Kidney capillary endothelial cell (primary cell): Measurements from ENCODE around the gene TBKBP1.
"Not testable (repeated sequence)": the region's sequence is repeated elsewhere in the genome, so short reads cannot be mapped to it uniquely, and the experiment has no call there.

Experiments used
- DNase-seq: peaks from one replicate; pipeline ENCODE4 v3.0.0-alpha.2; 2018; ENCODE audit warnings: low spot score

Gene TBKBP1

DNA sequence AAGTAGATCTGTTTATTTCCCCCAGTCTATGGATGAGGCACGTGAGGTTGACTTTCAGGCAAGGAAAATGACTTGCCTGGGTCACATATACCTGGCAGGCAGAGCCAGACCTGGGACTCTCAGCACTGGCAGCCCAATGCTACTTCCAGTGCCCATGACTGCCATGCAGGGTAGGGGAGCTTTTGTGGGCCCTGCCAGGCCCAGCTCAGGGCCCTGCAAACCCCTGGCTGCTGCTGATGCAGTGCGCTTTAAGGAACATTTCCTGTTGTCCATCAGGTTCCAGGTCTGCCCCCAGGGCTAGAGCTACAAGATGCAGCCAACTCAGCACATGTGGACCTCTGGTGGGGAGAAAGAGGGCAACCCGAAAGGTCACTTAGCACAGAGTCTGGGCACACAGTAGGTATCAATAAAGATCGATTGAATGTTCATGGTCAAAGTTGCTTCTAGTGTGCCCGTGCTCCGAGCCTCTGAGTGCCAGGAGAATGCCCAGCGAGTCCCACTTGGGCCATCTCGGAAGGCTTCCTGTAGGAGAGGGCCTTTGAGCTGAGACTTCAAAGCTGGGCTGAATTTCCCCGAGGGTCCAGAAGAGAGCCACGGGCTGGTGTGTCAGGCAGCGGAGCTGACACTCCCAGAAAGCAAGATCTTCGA lies 38.6 kb downstream of the TBKBP1 start:
- DNase-seq: no peak

DNA sequence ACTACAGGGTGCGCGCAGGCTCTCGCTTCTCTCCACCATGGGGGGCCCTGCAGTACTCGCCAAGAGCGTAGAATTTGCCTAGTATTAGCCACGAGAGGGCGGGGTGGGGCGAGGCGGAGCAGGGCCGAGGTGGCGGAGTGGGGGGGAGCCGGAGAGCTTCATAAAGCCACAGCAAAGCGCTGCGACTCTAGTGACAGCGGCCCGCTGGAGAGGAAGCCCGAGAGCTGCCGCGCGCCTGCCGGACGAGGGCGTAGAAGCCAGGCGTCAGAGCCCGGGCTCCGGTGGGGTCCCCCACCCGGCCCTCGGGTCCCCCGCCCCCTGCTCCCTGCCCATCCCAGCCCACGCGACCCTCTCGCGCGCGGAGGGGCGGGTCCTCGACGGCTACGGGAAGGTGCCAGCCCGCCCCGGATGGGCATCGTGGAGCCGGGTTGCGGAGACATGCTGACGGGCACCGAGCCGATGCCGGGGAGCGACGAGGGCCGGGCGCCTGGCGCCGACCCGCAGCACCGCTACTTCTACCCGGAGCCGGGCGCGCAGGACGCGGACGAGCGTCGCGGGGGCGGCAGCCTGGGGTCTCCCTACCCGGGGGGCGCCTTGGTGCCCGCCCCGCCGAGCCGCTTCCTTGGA lies 39.2 kb downstream of the TBKBP1 start, which contains the start of gene TBX21:
TBX21 (plus strand) TSS at position 190 of the 627 bp plus-strand sequence; CDS start at position 409, 219 bp downstream.
- DNase-seq: no peak

DNA sequence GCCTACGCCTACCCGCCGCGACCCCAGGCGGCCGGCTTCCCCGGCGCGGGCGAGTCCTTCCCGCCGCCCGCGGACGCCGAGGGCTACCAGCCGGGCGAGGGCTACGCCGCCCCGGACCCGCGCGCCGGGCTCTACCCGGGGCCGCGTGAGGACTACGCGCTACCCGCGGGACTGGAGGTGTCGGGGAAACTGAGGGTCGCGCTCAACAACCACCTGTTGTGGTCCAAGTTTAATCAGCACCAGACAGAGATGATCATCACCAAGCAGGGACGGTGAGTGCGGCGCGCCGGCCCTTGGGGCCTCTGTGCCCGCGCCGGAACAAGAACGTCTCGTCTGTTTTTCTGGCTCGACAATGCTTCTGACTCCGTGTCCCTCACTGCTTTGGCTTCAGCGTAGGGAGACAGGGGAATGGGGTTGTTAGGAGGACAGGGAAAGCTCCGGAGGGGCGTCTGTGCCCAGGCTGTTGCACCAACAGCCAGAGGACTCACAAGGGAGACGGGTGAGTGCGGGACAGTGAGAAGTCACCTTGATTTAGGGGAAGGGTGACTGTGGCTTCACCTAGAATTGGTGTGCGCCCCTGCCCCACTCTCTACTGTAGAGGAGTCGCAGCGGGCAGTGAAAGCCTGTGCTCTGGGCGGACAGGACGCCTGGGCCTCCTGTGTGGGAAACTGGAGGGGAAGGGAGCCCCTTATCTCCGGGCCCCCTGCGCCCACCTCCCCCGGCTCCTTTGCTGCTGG lies 39.9 kb downstream of the TBKBP1 start:
- DNase-seq: no peak

DNA sequence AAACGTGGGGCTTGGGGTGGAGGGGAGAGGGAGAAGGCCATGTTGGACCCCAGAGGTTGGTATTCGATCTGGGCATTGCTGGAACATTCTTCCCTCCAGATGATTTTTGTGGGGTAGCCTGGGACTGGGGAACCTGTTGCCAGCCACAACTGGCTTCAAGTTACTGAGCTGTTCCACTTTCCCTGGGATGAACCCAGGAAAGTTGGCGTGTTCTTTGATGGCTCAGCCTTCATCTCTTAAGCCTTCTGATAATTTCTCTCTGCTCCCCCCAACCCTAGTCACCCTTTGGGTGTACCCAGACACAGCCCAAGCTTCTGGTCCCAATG lies 41.1 kb downstream of the TBKBP1 start:
- no peak for DNase-seq

DNA sequence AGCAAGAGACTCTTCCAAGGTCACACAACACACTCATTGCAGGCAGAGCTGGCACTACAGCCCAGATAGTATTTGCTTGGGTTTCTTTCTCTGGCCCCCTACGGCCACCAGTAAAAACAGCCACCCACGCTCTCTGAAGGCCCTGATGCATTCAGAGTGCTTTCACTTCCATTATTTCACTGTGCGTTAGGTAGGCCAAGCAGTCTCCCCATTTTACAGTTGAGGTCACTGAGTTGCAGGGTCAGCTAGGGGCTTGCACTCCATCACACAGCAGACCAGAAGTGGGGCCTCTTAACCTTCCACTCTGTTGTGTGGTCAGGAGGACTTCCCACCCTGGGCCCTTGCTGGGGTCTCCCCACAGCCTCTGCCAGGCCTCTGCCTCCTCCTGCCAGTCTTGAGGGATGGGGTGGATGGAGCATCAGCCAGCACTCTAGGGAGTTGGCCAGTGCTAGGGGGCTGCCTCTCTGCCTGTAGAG lies 41.6 kb downstream of the TBKBP1 start:
- DNase-seq: no peak

DNA sequence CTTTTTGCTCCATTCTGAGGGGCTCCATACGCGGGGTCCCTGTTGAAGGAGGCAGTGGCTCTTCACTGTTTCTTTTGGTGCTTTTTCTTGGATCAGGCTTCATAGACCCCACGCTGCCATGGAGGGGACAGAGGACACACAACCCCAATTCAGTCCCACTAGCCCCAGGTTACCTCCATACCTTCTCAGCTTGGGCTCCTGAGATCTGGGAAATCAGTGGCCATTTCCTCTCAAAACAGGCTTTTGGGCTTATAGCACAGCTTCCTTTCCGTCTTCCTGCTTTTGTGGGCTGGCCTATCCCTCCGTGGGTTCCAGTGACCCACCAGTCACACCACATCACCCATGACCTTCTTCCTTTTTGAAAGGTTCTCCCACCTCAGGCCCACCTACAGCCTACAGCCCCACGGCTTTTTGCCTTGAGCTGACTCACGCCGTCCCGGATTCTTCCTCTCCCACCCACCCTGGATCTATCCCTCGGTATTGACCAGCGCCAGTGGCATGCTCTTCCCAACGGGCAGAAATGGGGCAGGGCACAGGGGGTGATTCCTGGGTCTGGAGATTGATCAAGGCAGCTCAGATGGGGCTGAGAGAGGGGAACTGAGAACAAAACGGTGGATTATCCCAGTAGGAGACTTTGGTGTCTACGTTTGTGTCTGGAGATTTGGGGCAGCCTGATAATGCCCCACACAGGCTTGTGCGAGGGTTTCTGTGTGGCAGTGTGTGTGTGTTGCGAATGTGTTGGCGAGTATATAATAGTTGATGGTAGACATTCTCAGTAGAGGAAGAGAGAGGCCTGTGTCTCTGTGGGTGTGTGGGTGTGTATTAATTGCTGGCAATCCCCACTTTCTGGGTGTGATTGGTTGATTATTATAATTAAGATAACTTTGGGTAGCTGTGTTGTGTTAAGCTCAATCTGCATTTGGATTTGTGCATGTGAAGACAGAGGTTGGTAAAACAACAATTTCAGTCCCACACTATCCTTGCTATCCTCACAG lies 42.8 kb downstream of the TBKBP1 start:
- DNase-seq: no peak

DNA sequence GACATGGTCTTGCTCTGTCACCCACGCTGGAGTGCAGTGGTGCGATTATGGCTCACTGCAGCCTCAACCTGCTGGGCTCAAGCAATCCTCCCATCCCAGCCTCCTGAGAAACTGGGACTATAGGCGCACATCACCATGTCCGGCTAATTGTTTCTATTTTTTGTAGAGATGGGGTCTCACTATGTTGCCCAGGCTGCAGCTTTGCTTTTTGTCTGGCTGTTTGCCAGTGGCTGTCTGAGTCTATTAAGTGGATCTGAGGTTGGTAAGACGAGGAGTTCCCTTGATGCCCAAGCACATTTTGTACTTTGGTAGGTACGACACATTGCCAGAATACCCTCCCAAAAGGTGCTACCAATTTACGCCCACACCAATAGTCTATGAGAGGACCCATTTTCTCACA lies 44.2 kb downstream of the TBKBP1 start:
- DNase-seq: no peak

DNA sequence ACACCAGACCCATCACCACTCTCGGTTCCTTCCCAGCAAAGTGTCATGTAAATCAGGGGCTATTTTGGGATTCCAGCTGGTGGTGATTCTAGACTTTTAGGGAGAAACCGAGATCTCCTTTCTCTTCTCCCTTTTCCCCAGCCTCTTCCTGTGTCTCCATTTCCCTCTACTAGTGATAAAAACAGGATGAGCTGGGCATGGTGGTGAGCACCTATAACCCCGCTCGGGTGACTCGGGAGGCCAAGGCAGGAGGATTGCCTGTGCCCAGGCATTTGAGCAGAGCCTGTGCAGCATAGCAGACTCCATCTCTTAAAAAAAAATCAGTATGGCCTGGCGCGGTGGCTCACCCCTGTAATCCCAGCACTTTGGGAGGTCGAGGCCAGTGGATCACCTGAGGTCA lies 45.2 kb downstream of the TBKBP1 start:
- DNase-seq: no peak

DNA sequence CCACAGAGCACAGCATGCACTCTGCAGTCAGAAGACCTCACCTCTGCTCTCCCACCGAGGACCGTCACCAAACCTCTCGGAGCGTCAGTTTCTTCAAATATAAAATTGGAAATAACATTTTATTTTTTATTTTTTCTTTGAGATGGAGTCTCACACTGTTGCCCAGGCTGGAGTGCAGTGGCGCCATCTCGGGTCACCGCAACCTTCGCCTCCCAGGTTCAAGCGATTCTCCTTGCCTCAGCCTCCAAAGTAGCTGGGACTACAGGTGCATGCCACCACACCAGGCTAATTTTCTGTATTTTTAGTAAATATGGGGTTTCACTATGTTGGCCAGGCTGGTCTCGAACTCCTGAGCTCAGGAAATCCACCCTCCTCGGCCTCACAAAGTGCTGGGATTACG lies 46.0 kb downstream of the TBKBP1 start:
- not testable (repeated sequence) for DNase-seq

DNA sequence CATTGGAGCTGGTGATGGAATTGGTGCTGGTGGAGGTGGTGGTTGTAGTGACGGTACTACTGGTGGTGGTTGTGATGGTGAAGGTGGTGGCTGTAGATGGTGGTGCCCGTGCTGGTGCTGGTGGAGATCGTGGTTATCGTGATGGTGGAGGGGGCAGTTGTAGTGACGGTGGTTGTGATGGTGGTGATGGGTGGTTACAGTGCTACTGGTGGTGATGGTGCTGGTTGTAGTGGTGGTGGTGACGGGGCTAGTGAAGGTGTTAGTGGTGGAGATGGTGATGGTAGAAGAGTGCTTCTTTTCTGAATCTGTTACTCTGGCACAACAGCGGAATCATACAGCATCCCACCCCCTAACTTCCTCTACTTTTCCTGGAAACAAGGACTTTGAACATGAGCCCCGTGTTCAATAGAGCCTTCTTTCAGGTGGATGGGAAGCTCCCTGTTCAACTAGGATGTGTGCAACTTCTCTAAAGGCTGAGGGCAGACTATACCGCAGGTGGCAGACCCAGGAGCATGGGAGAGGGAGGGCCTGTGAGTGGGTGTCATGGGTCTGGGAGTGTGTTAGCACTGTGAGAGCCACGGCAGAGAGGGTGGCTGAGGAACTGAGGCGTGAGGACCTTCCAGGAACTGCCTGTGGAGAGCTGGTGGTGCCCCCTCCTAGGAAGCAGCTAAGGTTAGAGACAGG lies 47.3 kb downstream of the TBKBP1 start:
- DNase-seq: no peak

DNA sequence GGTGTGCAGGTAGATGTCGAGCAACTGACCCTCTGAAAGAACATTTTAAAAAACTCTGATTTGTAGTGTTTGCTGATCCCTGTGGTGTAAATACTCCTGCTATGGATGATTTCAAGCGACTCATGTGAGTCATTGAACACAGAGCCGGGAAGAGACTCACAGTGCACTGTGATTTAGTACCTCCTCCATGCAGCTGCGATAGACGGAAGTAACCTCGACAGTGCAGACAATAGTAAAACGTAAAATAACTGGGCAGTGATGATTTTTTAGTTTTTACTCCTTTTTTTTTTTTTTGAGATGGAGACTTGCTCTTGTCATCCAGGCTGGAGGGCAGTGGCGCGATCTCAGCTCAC lies 47.8 kb downstream of the TBKBP1 start:
- DNase-seq: no peak

DNA sequence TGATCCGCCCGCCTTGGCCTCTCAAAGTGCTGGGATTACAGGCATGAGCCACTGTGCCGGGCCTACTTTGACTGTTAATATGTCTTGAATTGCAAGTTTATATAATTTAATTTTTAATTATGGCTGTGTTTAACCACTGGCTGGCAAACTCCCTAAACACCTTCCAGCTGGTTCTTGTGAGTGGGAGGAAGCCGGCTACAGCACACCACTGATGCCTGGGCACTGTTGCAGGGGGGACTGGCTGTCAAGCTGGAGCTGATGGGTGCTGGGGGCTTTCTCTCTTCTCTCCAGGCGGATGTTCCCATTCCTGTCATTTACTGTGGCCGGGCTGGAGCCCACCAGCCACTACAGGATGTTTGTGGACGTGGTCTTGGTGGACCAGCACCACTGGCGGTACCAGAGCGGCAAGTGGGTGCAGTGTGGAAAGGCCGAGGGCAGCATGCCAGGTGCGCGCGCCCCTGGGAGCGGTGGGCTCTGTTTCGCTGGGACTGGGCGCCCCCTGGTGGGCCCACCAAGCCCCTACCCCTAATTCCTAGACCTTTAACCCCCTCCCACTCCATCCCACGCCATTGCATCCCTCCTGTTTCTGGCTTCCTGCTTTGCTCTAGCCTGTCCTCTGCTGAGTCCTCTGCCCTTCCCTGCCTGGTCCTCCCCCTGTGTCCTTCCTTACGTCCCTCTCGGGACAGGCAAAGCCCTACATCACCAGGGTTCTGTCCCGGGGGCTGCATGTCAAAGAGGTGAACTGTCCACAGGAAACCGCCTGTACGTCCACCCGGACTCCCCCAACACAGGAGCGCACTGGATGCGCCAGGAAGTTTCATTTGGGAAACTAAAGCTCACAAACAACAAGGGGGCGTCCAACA lies 48.6 kb downstream of the TBKBP1 start:
- no peak for DNase-seq

DNA sequence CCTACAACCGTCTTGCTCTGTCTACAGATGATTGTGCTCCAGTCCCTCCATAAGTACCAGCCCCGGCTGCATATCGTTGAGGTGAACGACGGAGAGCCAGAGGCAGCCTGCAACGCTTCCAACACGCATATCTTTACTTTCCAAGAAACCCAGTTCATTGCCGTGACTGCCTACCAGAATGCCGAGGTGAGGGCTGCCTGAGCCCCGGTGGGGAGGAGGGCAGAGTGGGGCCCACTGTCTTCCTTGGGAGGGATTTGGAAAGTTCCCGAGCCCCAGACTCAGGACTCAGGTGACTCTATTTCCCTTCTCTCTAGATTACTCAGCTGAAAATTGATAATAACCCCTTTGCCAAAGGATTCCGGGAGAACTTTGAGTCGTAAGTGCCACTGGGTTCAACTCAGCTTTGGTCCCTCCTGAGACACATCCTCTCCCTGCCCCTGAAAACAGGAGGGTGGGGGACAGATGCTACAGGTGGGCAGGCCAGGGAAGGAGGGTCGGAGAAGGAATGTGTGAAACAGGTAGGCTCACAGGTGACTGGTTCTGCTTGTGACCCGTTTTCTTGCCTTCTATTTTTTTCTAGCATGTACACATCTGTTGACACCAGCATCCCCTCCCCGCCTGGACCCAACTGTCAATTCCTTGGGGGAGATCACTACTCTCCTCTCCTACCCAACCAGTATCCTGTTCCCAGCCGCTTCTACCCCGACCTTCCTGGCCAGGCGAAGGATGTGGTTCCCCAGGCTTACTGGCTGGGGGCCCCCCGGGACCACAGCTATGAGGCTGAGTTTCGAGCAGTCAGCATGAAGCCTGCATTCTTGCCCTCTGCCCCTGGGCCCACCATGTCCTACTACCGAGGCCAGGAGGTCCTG lies 50.4 kb downstream of the TBKBP1 start:
- DNase-seq: no peak

DNA sequence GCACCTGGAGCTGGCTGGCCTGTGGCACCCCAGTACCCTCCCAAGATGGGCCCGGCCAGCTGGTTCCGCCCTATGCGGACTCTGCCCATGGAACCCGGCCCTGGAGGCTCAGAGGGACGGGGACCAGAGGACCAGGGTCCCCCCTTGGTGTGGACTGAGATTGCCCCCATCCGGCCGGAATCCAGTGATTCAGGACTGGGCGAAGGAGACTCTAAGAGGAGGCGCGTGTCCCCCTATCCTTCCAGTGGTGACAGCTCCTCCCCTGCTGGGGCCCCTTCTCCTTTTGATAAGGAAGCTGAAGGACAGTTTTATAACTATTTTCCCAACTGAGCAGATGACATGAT lies 51.0 kb downstream of the TBKBP1 start:
- DNase-seq: no peak

DNA sequence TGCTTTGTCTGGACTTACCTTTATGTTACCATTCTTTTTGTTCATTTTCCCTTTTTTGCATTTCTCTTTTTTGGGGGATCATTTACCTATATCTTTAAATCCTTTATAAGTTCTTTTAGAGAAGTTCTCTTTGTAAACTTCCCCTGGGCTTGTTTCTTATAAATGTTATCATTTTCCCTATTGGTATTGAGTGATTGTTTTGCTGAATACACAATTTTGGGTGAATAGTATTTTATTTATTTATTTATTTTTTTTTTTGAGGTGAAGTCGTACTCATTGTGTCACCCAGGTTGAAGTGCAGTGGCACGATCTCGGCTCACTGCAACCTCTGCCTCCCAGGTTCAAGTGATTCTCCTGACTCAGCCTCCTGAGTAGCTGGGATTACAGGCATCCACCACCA lies 57.5 kb downstream of the TBKBP1 start:
- DNase-seq: no peak

DNA sequence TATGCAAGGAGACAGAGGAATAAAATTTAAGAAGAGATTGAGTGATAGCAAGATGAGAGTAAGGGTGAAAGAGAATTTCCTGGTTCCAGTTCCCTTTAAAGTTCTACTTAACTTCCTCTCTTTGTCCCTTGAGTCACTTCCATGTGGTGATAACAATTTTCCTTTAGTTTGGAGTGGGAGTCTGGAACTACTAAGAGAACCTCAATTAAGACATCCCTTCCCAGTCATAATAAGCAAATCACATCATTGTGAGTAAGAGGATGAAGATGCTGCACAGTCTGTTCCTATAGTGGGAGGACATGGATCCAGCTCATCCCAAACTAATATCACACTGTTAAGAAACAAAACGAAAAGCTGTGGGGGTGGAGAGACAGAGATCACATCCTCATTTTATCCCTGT lies 63.4 kb downstream of the TBKBP1 start:
- DNase-seq: no peak

DNA sequence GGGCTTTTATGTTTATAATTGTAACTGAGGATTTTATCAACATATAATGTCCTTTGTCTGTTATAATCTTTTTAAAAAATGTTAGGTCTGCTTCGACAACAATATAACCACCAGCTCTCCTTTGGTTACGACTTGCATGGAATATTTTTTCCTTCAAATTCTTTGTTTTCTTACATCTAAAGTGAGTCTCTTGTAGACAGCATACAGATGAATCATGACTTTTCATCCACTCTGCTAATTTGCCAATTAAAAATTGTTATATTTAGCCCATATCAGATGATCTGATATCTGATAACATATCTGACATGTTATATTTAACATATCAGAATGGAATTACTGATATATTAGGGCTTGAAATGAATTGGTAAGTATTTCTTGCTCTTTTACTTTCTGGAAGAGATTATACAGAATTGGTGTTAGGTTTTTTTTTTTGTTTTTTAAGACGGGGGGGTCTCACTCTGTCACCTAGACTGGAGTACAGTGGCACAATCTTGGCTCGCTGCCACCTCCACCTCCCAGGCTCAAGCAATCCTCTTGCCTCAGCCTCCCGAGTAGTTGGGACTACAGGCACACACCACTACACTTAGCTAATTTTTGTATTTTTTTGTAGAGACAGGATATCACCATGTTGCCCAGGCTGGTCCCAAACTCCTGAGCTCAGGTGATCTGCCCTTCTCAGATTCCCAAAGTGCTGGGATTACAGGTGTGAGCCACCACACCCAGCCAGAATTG lies 66.6 kb downstream of the TBKBP1 start:
- DNase-seq: no peak
